Sigmoid colon (tissue), 7 donors: ENCODE measurements around the gene MEGF6. TPM values are rescaled to one million over a fixed set of nuclear protein-coding genes. Genes with fewer than 3 reads are reported as not detected.

Source experiments
- DNase-seq: peaks from one replicate; pipeline ENCODE4 v3.0.0-alpha.2; 2019
- H3K27ac ChIP-seq, 4 donors: fragments of 200-600 bp; sonication (generic); one replicate each; pipeline ENCODE4 v1.5.1; 2016 to 2019; ENCODE audit warnings: mild to moderate bottlenecking in 1 of 4
- H3K27me3 ChIP-seq, 3 donors: fragments of 200-600 bp; sonication (generic); one replicate each; pipeline ENCODE4 v1.5.1; 2019; ENCODE audit warnings: mild to moderate bottlenecking in 1 of 3
- H3K36me3 ChIP-seq, 4 donors: fragments of 200-600 bp; sonication (generic); one replicate each; pipeline ENCODE4 v1.5.1; 2016 to 2019
- H3K4me1 ChIP-seq, 4 donors: fragments of 200-600 bp; sonication (generic); one replicate each; pipeline ENCODE4 v1.5.1; 2017 to 2019
- H3K4me3 ChIP-seq, 4 donors: fragments of 200-600 bp; sonication (generic); one replicate each; pipeline ENCODE4 v1.5.1; 2017 to 2019; ENCODE audit warnings: mild to moderate bottlenecking in 2 of 4, moderate library complexity in 1 of 4
- H3K9me3 ChIP-seq, 4 donors: fragments of 200-600 bp in 3 of 4; sonication (generic) in 3 of 4; one replicate each; pipeline versions ENCODE4 v1.5.1 to v1.6.1; 2013 to 2019
- EP300 ChIP-seq, 4 donors: sonication (generic); formaldehyde crosslinking; IDR thresholded peaks; one replicate each; pipeline ENCODE4 v1.6.1; 2017; ENCODE audit warnings: antibody characterized with exemption in 4 of 4
- POLR2A ChIP-seq, 2 donors: fragments of 450-650 bp; IDR thresholded peaks; one replicate each; pipeline ENCODE4 v1.6.1; 2016; ENCODE audit warnings: antibody characterized with exemption in 2 of 2, mild to moderate bottlenecking in 2 of 2, moderate library complexity in 2 of 2
- POLR2AphosphoS5 ChIP-seq, 4 donors: sonication (generic); formaldehyde crosslinking; IDR thresholded peaks; one replicate each; pipeline ENCODE4 v1.6.1; 2017; ENCODE audit warnings: antibody characterized with exemption in 4 of 4
- WGBS, 2 donors: extraction: QIAGEN DNeasy Blood & Tissue Kit; methylation state at CpG; one replicate each; pipeline ENCODE4 v1.1.7; 2013; 5-methylcytosine and 5-hydroxymethylcytosine counted together
- intact Hi-C: fragments of 100-400 bp; cut with DNase I; formaldehyde crosslinking; loops from one replicate; pipeline ENCODE4 v1.15.1; 2023
- polyA plus RNA-seq, 3 donors: library from polyadenylated mRNA; stranded (reverse); fragments of 200-250 nt; gene quantifications; one replicate each; pipeline ENCODE4 v1.2.3, GENCODE V29; 2013
- total RNA-seq, 4 donors: library from RNA; depleted of rRNA; stranded (reverse); fragments of >200 nt; gene quantifications; one replicate each; pipeline ENCODE4 v1.1.0, GENCODE V29; 2016
- TF ChIP-seq, protein P1 (sequence below), 4 experiments: fragments of 450-650 bp in 3 of 4; fragments of 200-600 bp in 1 of 4; IDR thresholded peaks; one replicate each; pipeline ENCODE4 v1.5.1; 2016 to 2019; ENCODE audit warnings: antibody characterized with exemption in 4 of 4, mild to moderate bottlenecking in 3 of 4, moderate library complexity in 2 of 4
- donor health status: healthy with polysubstance abuse.
- donor health status: Bipolar disorder and iron deficiency.
- donor health status: healthy.

Gene MEGF6
- total and polyA plus RNA-seq, 7 donors: 2.4 to 31.9 (median 7.8) TPM; not detected in 1

DNA sequence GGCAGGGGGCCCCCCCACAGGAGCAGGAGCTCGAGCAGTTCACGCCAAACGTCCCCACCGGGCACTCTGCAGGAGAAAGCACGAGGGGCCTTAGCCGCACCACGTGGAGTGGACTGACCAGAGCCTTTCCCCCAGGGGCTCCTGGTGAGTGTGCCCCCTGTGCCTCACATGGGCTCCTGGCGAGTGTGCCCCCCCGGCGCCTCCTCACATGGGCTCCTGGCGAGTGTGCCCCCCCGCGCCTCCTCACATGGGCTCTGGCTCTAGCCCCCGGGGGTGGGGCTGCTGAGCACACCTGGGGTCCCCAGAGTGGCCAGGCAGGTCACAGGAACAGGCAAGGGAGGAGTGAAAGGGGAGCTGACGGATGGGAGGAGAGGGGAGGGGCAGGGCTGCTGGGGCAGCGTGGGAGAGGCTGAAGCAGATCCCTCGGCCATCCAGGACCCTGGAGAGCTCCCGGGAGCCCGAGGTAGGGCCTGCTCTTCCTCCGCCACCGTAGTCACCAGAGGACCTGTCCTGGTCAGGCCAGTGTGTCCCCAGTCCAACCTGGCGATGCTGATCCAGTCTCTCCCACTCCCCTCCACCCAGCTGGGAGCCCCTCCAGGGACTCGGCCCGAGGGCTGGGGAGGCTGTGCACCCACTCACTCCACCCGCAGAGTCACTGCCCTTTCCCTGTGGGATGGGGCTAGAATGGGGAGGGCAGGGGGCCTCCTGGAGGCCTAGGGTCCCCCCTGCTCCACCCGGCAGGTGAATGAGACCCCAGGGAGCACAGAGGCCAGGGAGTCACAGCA lies 109.3 kb downstream of the MEGF6 start:
- no peak overlapping the region for H3K27ac ChIP-seq
- 58 to 74% methylated on average over 26 of the region's 26 CpGs for WGBS, 2 donors

DNA sequence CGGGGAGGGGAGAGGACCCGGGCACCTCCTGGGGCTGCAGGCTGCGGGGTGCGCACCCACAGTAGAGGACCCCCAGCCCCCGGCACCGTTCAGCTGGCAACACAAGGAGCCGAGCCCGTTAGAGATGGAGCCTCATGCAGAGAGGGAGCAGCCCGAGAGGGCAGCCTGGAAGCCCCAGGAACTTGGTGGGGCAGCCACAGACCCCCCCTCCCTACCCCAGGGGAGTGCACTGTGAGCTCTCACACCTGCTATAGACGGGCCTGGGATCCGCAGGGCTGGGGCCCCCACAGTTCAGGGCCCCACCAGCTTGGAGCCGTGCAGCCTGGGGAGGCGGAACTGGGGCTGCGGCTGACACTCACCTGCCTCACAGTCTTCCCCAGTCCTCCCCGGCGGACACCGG lies 109.9 kb downstream of the MEGF6 start:
- Histone ChIP-seq H3K4me3 (no peak overlapping the region), H3K27me3 (no peaks in the 10 kb centered on the region), H3K36me3 (no peaks in the 10 kb centered on the region), H3K4me1 (no peaks in the 10 kb centered on the region), H3K27ac (no peak overlapping the region), H3K9me3 (no peaks in the 10 kb centered on the region)
- WGBS, 2 donors: 60 to 80% methylated on average over 17 of the region's 17 CpGs
- no peak for DNase-seq
- no peak for TF ChIP-seq POLR2AphosphoS5 (IDR thresholded peaks at IDR 0.05)
- no peak for TF ChIP-seq EP300 (IDR thresholded peaks at IDR 0.05)
- TF ChIP-seq, protein P1, sequence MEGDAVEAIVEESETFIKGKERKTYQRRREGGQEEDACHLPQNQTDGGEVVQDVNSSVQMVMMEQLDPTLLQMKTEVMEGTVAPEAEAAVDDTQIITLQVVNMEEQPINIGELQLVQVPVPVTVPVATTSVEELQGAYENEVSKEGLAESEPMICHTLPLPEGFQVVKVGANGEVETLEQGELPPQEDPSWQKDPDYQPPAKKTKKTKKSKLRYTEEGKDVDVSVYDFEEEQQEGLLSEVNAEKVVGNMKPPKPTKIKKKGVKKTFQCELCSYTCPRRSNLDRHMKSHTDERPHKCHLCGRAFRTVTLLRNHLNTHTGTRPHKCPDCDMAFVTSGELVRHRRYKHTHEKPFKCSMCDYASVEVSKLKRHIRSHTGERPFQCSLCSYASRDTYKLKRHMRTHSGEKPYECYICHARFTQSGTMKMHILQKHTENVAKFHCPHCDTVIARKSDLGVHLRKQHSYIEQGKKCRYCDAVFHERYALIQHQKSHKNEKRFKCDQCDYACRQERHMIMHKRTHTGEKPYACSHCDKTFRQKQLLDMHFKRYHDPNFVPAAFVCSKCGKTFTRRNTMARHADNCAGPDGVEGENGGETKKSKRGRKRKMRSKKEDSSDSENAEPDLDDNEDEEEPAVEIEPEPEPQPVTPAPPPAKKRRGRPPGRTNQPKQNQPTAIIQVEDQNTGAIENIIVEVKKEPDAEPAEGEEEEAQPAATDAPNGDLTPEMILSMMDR (IDR thresholded peaks at IDR 0.05): no peak
- TF ChIP-seq POLR2A (IDR thresholded peaks at IDR 0.05): no peak
- intact Hi-C loops: no loop called here

More for the DNA sequence above, 109.3 kb downstream of the MEGF6 start:
- intact Hi-C loops: no loop called here
- TF ChIP-seq, protein P1 (IDR thresholded peaks at IDR 0.05): no peak
- TF ChIP-seq EP300 (IDR thresholded peaks at IDR 0.05) (no peak), POLR2AphosphoS5 (IDR thresholded peaks at IDR 0.05) (no peak), POLR2A (IDR thresholded peaks at IDR 0.05) (no peak)
- Histone ChIP-seq H3K9me3 (no peaks in the 10 kb centered on the region), H3K4me1 (no peaks in the 10 kb centered on the region), H3K36me3 (no peaks in the 10 kb centered on the region), H3K27me3 (no peaks in the 10 kb centered on the region), H3K4me3 (no peak overlapping the region)
- peak; percentile 84 for DNase-seq

DNA sequence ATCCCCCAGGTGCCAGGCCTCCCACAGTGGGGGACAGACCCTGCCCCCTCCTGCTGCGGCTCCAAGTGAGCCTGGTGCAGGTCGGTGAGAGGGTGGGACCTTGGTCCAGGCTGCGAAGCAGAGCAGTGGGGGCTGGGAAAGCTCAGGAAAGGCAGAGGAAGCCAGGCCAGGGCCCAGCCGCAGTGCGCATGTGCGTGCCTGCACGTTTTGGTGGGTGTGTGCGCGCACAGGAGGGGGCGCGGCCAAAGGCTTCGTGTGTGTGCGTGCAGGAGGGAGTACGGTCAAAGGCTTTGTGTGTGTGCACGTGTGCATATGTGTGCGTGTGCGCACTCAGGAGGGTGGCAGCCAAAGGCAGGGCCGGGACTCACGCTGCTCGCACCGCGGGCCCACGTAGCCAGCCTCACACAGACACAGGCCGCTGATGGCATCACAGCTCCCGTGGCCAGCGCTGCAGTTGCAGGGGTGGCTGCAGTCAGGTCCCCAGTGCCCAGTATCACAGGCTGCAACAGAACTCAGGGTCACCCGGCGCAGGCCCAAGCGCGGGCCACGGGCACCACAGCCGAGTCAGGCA lies 111.0 kb downstream of the MEGF6 start:
- Histone ChIP-seq H3K27ac (no peak overlapping the region), H3K27me3 (no peaks in the 10 kb centered on the region), H3K4me3 (no peak overlapping the region), H3K4me1 (no peaks in the 10 kb centered on the region), H3K9me3 (no peaks in the 10 kb centered on the region), H3K36me3 (no peaks in the 10 kb centered on the region)
- DNase-seq: no peak
- TF ChIP-seq POLR2AphosphoS5 (IDR thresholded peaks at IDR 0.05) (no peak), EP300 (IDR thresholded peaks at IDR 0.05) (no peak), POLR2A (IDR thresholded peaks at IDR 0.05) (no peak)
- TF ChIP-seq, protein P1 (IDR thresholded peaks at IDR 0.05): no peak
- WGBS, 2 donors: 81 to 91% methylated on average over 32 of the region's 32 CpGs
- intact Hi-C loops: no loop called here

DNA sequence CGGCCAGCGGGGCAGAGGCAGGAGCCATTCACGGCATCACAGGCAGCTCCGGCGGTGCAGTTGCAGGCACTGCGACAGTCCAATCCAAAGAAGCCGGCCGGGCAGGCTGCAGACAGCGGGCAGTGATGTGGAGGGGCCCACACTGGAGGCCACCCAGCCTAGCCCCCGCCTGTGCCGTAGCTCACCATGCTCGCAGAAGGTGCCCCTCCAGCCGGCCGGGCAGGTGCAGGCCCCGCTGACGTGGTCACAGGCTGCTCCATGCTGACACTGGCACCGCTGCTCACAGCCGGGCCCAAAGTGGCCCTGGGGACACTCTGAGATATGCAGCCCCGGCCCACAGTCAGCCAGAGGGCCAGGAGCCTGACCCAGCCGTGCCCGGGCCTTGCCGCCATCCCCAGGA lies 111.7 kb downstream of the MEGF6 start:
- DNase-seq: no peak
- WGBS, 2 donors: 89 to 94% methylated on average over 22 of the region's 22 CpGs
- Histone ChIP-seq H3K27ac (no peak overlapping the region), H3K36me3 (no peaks in the 10 kb centered on the region), H3K9me3 (no peaks in the 10 kb centered on the region), H3K27me3 (no peaks in the 10 kb centered on the region), H3K4me1 (no peaks in the 10 kb centered on the region), H3K4me3 (no peak overlapping the region)
- intact Hi-C loops: no loop called here
- TF ChIP-seq POLR2A (IDR thresholded peaks at IDR 0.05) (no peak), EP300 (IDR thresholded peaks at IDR 0.05) (no peak), POLR2AphosphoS5 (IDR thresholded peaks at IDR 0.05) (no peak)
- TF ChIP-seq, protein P1 (IDR thresholded peaks at IDR 0.05): no peak
